ENCODE data around the gene SPATC1L. TPM values are rescaled to one million over a fixed set of nuclear protein-coding genes. Genes with fewer than 3 reads are reported as not detected.

Gene SPATC1L
- total RNA-seq, 1 experiment from 2014 or later = 36.0 TPM

- H3K4me2 ChIP-seq (ENCODE audit: insufficient read depth, insufficient read length, low read length) = no peak overlapping the region
- DNase-seq = no peak
Measured at GRCh38 chr21:46180079-46180722, 4.1 kb downstream of the SPATC1L start.

More at GRCh38 chr21:46180079-46180722, 4.1 kb downstream of the SPATC1L start:
- no peak overlapping the region for H2AFZ ChIP-seq (ENCODE audit: low read length)
- H4K91ac ChIP-seq (ENCODE audit: insufficient read length, low read depth, low read length) = no peak overlapping the region
- H3K79me2 ChIP-seq (ENCODE audit: insufficient read depth, low read length) = no peaks in the 10 kb centered on the region; the same call in 1 of the 2 replicates
- H3K9ac ChIP-seq (ENCODE audit: extremely low read depth, insufficient read length, low read length) = no peak overlapping the region
- H3K4ac ChIP-seq (ENCODE audit: low read depth, low read length) = no peak overlapping the region
- H3K14ac ChIP-seq (ENCODE audit: insufficient read depth, low read length) = no peak overlapping the region; the same call in 1 of the 2 replicates
- TF ChIP-seq CTCF (conservative IDR thresholded peaks at IDR 0.05) = no peak
- H3K27me3 ChIP-seq (ENCODE audit: insufficient read depth, low read length) = no peaks in the 10 kb centered on the region
- peaks cover 8 to 13% of the 10 kb centered on the region in 2 experiments for H3K4me1 Mint-ChIP-seq
- no peak overlapping the region for H3T11ph ChIP-seq (ENCODE audit: low read length)
- H2AK5ac ChIP-seq (ENCODE audit: insufficient read length, low read length) = no peak overlapping the region
- H3K18ac ChIP-seq (ENCODE audit: insufficient read length, low read depth, low read length) = no peak overlapping the region
- no peak overlapping the region for H2BK20ac ChIP-seq (ENCODE audit: low read depth, low read length, poor library complexity, severe bottlenecking)
- H3K9me3 ChIP-seq (ENCODE audit: control insufficient read depth, low read depth, low read length) = no peaks in the 10 kb centered on the region
- H3K23ac ChIP-seq (ENCODE audit: insufficient read length, low read depth, low read length) = no peak overlapping the region
- WGBS (ENCODE audit: extremely low coverage, insufficient read length, low lambda C conversion rate) = no CpG with 5 or more reads among the region's 24 CpGs
- no peaks in the 10 kb centered on the region; the same call in 1 of the 2 replicates for H3K4me1 ChIP-seq (ENCODE audit: insufficient read depth, low read length)
- no peak overlapping the region for H4K8ac ChIP-seq (replicated peaks; ENCODE audit: insufficient read length, low read depth, low read length)
- no peaks in the 10 kb centered on the region for H3K27me3 Mint-ChIP-seq (ENCODE audit: low read depth)
- H2BK120ac ChIP-seq (ENCODE audit: low read depth, low read length, poor library complexity, severe bottlenecking) = no peak overlapping the region
- no peaks in the 10 kb centered on the region for H4K20me1 ChIP-seq (ENCODE audit: control insufficient read depth, insufficient read depth, insufficient read length)
- peak overlapping the region; percentile 66 to 95 (median 94) for H3K27ac Mint-ChIP-seq
- peaks cover 9 to 17% (median 16%) of the 10 kb centered on the region in 3 experiments; a peak in 6 of 7 replicates for H3K36me3 Mint-ChIP-seq (ENCODE audit: insufficient read depth in 1 of 3, low read depth in 3 of 3)
- no peak overlapping the region for H2BK12ac ChIP-seq (ENCODE audit: insufficient read length, low read depth, low read length)
- no peaks in the 10 kb centered on the region for H3K79me1 ChIP-seq (ENCODE audit: insufficient read depth, low read depth, low read length, poor library complexity, severe bottlenecking)
- H3K4me3 Mint-ChIP-seq = peak overlapping the region in 1 of 2 experiments; percentile 50; a peak in 1 of 5 replicates
- no peak overlapping the region for H4K5ac ChIP-seq (ENCODE audit: insufficient read length, low read depth, low read length)
- peaks cover 7% of the 10 kb centered on the region for H3K23me2 ChIP-seq (ENCODE audit: insufficient read length, low read depth, low read length, poor library complexity, severe bottlenecking)
- H3K9me3 Mint-ChIP-seq = peaks cover 9 to 15% of the 10 kb centered on the region in 2 experiments; a peak in 4 of 5 replicates
- H2BK15ac ChIP-seq (ENCODE audit: low read depth, low read length) = no peak overlapping the region
- H2BK5ac ChIP-seq (ENCODE audit: insufficient read length, low read length) = no peak overlapping the region
- no peak overlapping the region for H3K27ac ChIP-seq (ENCODE audit: insufficient read length, low read depth, low read length)
- H3K56ac ChIP-seq (ENCODE audit: insufficient read length, low read depth, low read length) = no peak overlapping the region

All from H9 (cell line).